DMS114 treated with DMSO at 0.1 percent for 48 hours (cell line): ENCODE results near the gene PEBP1.
"Not testable (repeated sequence)": the region's sequence is repeated elsewhere in the genome, so short reads cannot be mapped to it uniquely, and the experiment has no call there.

Source experiments
- DNase-seq: peaks from one replicate; lab custom pipeline; 2025; ENCODE audit not compliant: unreplicated experiment; lab: John Stamatoyannopoulos, UW

Gene PEBP1

DNA sequence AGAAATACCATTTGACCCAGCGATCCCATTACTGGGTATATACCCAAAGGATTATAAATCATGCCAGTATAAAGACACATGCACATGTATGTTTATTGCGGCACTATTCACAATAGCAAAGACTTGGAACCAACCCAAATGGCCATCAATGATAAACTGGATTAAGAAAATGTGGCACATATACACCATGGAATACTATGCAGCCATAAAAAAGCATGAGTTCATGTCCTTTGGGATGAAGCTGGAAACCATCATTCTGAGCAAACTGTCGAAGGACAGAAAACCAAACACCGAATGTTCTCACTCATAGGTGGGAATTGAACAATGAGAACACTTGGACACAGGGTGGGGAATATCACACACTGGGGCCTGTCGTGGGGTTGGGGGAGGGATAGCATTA is 6.5 kb upstream of the PEBP1 start:
- DNase-seq, result not testable (repeated sequence)

- DNase-seq, result no peak
These were observed 657 bp downstream of the PEBP1 start for GRCh38 chr12:118136559-118137003.

GRCh38 chr12:118137148-118137678 is 1.3 kb downstream of the PEBP1 start:
- no peak for DNase-seq

DNA sequence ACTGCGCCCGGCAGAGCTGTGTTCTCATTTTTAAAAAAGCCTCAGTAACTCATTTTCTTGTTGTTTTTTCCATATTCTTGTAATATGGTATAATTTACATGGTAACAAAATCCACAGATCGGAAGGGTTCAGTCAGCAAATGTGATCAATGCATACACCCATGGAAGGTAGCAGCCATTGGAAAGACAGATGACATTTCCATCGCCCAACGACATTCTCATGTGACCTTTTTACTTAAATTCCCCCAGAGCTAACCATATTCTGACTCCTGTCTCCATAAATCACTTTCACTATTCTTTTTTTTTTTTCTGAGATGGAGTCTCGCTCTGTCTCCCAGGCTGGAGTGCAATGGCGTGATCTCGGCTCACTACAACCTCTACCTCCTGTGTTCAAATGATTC is 4.9 kb downstream of the PEBP1 start:
- DNase-seq, result no peak

- DNase-seq, result no peak
These were observed 8.6 kb downstream of the PEBP1 start for GRCh38 chr12:118144499-118144898.

GRCh38 chr12:118145113-118145797 is 9.3 kb downstream of the PEBP1 start:
- DNase-seq, result no peak

DNA sequence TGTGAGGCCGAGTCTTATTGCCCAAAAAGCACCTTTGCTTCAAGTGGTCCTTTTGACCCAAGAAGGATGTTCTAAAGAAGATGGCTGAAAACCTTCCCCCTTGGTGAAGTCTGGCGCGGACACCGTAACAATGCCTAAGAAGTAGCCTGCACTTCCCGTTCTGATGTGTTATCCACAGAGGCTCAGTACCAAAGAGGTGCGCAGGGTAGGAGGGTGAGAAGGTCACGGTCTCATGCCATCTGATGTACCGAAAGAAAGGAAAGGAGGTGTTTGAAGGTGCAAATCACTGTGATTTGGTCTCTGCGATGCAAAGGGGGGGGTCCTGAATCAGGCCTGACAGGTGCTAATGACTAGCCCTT is 9.9 kb downstream of the PEBP1 start:
- no peak for DNase-seq

DNA sequence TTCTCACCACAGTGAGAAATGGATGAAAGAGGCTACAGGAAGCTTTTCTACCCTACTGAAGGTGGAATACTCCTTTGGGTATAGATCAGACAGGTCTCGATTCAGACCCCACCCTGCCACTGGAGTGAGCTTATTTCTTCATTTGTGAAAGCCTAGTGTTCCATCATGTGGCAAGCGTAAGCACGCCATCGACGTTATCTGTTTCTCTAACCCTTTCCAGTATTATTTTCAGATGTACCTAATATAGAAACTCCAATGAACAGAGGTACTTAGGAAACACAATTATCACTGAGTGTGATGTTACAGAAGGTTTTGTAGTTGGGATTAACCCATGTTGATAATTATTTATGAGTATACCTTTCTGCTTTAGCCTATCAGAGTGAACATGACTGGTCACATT is 12.4 kb downstream of the PEBP1 start:
- DNase-seq, result no peak

- DNase-seq, result no peak
These were observed 14.7 kb downstream of the PEBP1 start for GRCh38 chr12:118150625-118151024.

GRCh38 chr12:118151755-118152154 is 15.8 kb downstream of the PEBP1 start:
- no peak for DNase-seq

- no peak for DNase-seq
These were observed 24.6 kb downstream of the PEBP1 start for GRCh38 chr12:118160536-118160935.

DNA sequence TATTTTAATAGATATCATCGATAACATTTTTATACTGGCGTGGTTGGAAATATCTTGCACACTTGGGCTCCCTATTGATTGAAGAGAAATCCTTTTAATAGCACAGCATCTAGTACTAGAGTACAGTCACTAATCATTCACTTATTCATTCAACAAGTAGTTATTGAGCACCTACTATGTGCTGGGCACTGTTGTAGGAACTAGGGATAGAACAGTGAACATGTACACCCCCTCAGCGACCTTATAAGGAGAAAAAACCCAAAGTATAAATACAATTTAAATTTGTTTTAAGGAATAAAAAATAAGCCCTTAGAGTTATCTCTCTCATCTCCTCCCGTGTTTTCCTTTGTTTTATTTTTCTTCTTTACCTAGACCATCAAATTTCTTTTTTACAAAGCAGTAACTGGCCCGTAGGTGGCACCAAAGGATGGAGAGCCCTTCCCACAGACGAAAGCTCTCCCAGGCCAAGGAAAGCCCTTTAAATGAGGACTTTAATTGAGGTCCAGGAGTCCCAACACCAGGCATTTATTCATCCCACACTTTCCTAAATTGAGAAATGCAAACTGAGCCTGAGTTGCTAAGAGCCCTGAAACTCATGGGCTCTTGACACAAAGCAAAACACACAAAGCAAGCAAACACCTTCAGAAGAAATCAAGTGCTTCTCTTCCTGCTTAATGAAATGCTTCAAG is 29.0 kb downstream of the PEBP1 start:
- peak; percentile 45 for DNase-seq

DNA sequence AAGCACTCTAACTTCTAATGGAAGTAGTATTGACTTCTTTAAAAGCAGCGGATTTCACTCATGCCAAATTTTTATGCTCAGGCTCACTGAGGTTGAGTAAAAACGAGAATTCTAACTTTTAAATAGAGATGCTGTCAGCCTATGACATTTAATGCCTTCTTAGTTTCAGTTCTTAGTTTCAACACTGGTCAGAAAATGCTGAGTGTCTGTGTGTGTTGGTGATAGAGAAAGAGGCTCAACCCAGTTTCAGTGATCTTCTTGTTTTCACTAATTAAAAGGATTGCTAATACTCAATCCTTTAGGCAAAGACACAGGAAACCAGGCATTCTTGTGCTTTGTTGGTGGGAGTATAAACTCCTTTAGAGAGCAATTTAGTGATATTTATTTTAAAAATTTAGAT is 31.0 kb downstream of the PEBP1 start:
- DNase-seq, result no peak

- DNase-seq, result no peak
These were observed 40.0 kb downstream of the PEBP1 start for GRCh38 chr12:118175823-118176447.

DNA sequence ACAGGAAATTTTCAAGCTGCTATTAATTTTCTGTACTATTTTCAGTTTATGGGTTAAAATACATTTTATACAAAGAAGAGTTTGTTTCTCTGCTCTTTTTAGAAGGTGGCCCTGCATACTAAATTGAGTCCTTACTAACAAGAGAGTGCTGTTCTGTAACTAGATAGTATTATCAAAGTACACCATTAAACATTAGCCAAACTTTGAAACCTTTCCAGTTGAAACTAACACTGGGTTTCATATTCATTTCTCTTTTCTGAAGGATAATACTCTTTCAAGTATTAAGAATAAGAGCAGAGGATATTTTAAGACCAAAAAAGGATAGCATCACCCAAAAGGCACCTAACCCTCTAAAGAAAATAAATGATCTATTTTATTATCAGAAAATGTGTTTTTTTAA is 47.2 kb downstream of the PEBP1 start:
- no peak for DNase-seq

GRCh38 chr12:118183711-118184110 is 47.8 kb downstream of the PEBP1 start:
- no peak for DNase-seq

- DNase-seq, result no peak
These were observed 49.9 kb downstream of the PEBP1 start for GRCh38 chr12:118185602-118186397.

DNA sequence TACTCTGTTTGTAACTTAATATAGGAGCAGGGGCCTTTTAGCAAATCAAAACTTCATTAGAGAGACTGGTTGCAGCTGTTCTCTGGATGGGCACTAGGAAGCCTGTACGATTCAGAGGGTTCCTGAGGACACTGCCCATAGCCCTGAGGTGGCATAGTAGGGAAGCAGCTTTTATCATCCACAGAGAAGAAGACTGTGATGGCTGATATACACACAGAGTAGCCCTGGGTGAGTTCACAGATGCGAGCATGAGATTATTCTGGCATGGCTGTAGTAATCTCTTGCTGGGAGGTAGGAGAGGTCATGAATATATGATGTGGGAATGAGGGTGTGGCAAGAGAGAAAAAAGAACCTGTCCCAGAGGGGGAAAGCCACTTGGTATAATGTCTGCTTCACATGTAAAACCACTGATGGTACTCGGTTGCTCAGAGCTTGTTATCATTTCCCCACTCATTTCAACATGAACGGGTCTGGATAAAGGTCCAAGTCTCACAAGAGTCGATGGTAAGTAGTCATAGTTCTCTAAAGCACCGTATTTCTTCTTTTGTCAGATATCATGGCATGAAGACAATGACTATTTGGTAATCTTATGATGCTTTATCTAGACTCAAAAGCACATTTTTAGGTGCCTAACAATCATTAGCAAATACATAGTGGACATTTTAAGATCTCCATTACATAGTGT is 52.0 kb downstream of the PEBP1 start:
- DNase-seq, result no peak

GRCh38 chr12:118188690-118189371 is 52.9 kb downstream of the PEBP1 start:
- DNase-seq, result peak; percentile 28

GRCh38 chr12:118189741-118190191 is 53.8 kb downstream of the PEBP1 start:
- DNase-seq, result peak; percentile 51
